Hematopoietic multipotent progenitor cell treated with erythropoietin and hydrocortisone succinate and interleukin-3 and kit ligand, for 15 days (in vitro differentiated cells): ENCODE data around the gene FLT3LG.
A peak's percentile ranks its signal among the peaks of the same experiment; 100 is the strongest.
"Not testable (repeated sequence)": the region's sequence is repeated elsewhere in the genome, so short reads cannot be mapped to it uniquely, and the experiment has no call there.

Source experiments
- DNase-seq: peaks from one replicate; pipeline ENCODE4 v3.0.0-alpha.2; 2015; ENCODE audit warnings: low spot score

The FLT3LG gene

DNA sequence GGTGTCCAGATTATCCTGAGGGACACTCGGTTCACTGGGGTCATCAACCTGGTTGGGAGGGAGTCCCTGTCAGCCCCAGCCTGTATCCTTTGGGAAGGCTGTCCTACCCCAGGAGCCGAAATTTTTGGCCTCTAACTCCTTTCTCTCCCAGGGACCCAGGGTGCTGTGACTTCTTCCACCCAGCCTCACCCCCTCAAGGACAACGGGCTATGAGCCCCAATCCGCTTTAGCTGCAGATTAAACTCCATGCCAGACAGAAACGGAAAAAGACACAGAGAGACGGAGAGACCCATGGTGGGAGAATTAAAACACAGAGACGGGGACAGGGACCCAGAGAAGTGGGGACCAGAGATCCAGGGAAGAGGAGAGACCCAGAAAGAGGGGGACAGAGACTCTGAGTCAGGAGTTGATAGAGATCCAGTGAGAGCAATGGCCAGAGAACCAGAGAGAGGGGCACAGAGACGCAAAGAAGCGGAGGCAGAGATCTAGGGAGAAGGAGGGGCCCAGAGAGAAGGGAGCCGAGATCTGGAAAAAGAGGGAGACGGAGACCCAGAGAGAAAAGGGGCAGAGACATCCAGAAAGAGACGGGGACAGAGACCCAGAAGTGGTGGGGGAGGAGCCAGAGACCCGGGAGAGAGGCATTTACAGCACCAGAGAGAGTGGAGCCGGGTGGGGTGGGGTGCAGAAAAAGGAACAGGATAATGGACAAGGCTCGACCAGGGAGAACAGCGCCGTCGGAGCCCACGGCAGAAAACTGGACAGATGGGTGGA is 33.4 kb upstream of the FLT3LG start:
- DNase-seq: no peak

GRCh38 chr19:49441210-49441959 is 32.6 kb upstream of the FLT3LG start, which contains the start of gene SLC17A7:
Gene SLC17A7, minus strand, starts transcription at chr19:49441527. Its CDS starts 148 bp downstream, at chr19:49441379.
- DNase-seq: no peak

DNA sequence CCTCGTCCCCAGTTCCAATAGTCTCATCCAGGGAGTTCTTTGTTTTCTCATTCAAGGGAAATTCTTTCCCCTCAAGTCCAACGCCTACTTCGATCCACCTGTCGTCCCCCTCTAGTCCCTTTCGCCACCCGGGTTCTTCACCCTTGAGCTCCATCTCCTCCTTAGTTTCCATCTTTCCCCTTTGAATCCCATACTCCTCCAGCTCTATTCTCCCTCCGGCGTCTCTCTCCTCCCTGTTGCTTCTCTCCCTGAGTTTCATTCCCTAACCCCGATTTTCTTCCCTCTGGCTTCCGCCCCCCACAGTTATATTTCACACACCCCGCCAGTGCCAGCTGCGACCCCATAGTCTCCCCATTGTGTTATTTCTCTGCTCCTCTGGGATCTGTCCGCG is 32.1 kb upstream of the FLT3LG start:
- DNase-seq: no peak

GRCh38 chr19:49442354-49442753 is 31.7 kb upstream of the FLT3LG start:
- no peak for DNase-seq

GRCh38 chr19:49442771-49443365 is 31.1 kb upstream of the FLT3LG start:
- peak; percentile 55 for DNase-seq

- peak; percentile 94 for DNase-seq
Observed at GRCh38 chr19:49443366-49444099, 30.5 kb upstream of the FLT3LG start.

- not testable (repeated sequence) for DNase-seq
Observed at GRCh38 chr19:49444100-49444700, 29.8 kb upstream of the FLT3LG start.

DNA sequence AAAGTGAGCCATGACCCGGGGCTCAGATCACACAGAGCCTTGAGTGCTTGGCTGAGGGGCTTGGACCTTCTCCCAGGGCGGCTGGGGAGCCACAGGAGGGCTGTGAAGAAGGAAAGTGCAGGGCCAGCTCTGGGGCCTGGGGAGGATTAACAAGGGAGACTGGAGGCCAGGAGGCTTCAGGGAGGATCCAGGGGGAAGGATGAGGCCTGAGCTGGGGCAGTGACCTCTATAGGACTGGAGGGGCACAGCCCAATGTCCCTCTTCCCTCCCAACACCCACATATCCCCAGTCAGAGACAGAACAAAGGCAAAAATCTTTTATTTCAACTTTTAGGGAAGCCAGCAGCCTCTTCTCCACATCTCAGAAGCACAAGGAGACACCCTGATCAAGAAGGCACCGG is 28.0 kb upstream of the FLT3LG start:
- no peak for DNase-seq

DNA sequence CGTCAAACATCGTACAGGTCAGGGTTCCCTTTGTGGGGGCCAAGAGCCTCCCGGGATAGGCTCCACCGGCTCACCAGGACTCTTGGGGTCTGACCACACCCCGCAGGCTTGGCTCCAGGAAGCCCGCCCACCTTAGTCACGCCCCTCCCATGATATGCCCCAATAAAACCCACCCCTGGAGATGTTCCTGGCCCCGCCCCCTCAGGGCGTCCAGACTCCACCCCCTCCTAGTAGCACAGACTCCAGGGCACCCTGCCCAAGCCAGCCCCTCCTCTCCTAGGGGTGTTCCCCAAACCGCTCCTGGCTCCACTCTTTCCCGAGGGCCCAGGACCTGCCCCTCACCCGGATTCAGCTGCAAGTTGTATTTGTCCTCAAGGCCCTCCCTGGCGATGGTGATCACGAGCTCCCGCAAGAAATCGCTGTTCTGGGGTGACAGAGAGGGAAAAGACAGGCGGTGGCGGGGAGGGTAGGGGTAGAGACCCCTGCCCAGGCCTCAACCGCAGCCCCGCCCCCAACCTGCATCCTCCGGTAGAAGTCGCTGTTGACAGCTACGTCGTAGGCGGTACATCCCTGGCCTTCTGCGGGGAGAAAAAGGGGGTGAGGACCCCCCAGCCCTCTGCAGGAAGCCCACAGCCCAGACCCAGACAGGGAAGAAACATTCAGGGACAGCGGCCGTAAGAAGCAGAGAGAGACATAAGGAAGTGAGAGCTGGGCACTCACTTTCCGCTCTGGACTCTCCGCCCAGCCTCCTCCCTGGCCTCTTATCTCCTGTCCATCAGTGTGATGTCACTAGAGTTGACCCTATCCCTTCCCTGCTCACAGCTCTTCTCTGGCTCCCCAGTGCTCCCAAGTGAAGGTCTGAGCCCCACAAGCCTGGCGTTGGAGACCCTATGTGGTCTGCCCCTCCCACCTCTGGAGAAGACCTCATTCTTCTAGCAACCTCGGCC is 26.3 kb upstream of the FLT3LG start:
- peak; percentile 70 for DNase-seq

- DNase-seq: no peak
Observed at GRCh38 chr19:49448432-49448786, 25.6 kb upstream of the FLT3LG start.

- no peak for DNase-seq
Observed at GRCh38 chr19:49450405-49450804, 23.6 kb upstream of the FLT3LG start.

DNA sequence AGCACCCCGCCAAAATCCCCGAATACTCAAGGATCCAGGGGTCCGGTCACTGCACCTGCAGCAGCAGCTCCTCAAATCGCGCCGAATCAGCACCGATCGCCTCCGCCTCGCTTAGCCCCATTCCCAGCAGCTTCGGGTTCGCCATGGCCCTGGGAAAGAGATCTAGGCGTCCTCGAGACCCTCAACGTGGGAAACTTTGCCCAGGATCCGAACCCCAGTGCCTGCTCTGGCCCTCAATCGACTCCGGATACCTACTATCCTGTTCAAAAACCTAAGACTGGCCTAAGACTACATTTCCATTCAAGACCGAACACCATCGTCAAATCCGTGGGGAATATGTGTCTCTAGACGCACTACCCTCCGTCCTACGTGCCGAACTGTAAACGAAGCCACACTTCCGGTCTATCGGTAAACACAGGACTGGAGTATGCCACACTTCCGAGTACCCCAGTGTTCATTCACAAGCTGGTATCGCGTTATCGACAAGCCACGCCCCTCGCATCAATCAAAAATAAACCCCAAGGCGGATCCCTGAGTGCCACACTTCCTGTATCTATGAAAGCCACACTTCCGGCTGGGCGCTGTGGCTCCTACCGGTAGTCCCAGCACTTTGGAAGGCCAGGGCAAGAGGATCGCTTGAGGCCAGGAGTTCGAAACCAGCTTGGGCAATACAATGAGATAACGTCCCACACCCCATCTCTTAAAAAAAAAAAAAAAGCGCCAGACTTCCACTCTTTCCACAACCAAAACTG is 22.4 kb upstream of the FLT3LG start, which contains the start of gene PIH1D1:
TSS of gene PIH1D1 (minus strand) at position 385 of the 752 bp plus-strand sequence. CDS start at position 145, 240 bp downstream.
- DNase-seq: peak; percentile 99

DNA sequence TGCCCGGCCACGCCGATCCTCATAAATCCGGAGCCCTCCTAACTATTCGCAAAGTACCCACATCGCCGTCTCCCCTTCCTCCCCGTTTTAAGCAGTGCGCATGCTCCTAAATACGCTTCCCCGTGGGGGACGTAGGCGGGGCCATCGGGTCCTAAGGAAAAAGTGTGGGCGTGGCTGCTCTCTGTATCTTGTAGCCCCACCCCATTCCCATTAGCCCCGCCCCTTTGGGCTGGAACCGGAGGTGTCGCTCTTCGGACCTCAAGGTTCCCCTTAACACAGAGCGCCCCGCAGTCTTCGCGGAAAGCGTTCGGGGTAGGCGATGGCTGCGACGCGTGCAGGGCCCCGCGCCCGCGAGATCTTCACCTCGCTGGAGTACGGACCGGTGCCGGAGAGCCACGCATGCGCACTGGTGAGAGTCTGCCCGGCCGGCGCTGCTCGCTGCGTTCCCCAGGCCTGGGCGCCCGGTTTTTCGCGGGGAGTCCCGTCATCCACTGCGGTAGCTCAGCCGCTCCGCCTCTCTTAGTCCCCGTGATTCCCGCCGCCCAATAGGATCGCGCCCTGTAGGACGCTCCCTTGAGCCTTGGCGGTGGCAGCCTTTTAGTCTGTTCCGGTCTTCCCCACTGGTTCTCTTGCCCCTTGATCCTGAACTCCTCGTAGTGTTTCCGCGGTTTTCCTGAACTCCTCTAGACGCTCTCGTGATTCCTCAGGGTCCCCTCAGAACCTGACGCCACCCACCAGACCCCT is 20.8 kb upstream of the FLT3LG start, which contains the start of gene ALDH16A1:
TSS of gene ALDH16A1 (plus strand) at position 213 of the 744 bp plus-strand sequence. CDS start at position 320, 107 bp downstream.
- peak; percentile 98 for DNase-seq

- no peak for DNase-seq
Observed at GRCh38 chr19:49453757-49454240, 20.2 kb upstream of the FLT3LG start.

- DNase-seq: no peak
Observed at GRCh38 chr19:49455773-49456172, 18.2 kb upstream of the FLT3LG start.

- DNase-seq: no peak
Observed at GRCh38 chr19:49456326-49456725, 17.7 kb upstream of the FLT3LG start.

GRCh38 chr19:49458567-49458903 is 15.5 kb upstream of the FLT3LG start:
- DNase-seq: no peak

DNA sequence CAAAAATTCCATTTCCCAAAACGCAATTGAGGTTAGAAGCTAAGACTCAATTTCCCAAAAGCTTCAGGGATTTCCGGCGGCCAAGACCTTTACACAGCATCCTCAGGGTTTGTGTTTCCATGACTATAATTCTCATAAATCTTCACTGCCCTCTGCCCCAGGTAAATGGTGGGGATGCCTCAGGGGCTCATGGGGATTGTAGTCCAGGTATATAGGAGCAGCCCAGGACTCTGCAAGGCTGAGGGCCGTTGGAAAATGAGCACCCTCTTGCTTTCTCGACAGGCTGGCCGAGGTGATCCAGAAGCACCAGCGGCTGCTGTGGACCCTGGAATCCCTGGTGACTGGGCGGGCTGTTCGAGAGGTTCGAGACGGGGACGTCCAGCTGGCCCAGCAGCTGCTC is 14.6 kb upstream of the FLT3LG start:
- no peak for DNase-seq

DNA sequence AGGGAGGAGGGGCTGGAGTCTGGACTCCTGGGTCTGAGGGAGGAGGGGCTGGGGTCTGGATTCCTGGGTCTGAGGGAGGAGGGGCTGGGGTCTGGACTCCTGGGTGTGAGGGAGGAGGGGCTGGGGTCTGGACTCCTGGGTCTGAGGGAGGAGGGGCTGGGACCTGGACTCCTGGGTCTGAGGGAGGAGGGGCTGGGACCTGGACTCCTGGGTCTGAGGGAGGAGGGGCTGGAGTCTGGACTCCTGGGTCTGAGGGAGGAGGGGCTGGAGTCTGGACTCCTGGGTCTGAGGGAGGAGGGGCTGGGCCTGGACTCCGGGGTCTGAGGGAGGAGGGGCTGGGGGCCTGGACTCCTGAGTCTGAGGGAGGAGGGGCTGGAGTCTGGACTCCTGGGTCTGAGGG is 12.9 kb upstream of the FLT3LG start:
- DNase-seq: not testable (repeated sequence)
